ENCODE results near the gene MB21D2. TPM values are rescaled to one million over a fixed set of nuclear protein-coding genes. Genes with fewer than 3 reads are reported as not detected.

Gene MB21D2
- total RNA-seq, 1 experiment from 2014 or later, result 2.8 TPM

GRCh38 chr3:192863091-192863420 lies 54.6 kb downstream of the MB21D2 start:
- Histone ChIP-seq H3K9me2 (ENCODE audit: insufficient read depth) (no peaks in the 10 kb centered on the region), H3K4me3 (replicated peaks in 1 of 2; ENCODE audit: low read depth in 1 of 2, low read length in 2 of 2) (no peak overlapping the region), H3K4me2 (ENCODE audit: low read length) (no peak overlapping the region), H4K20me1 (ENCODE audit: insufficient read depth) (no peaks in the 10 kb centered on the region), H3K79me2 (ENCODE audit: insufficient read depth, low read length) (no peaks in the 10 kb centered on the region), H3K27me3 (ENCODE audit: insufficient read depth, low read length) (no peaks in the 10 kb centered on the region), H3K9me3 (ENCODE audit: control insufficient read depth in 1 of 2, insufficient read depth in 1 of 2, low read depth in 1 of 2, low read length in 2 of 2) (no peaks in the 10 kb centered on the region), H3K27ac (ENCODE audit: low read depth, low read length) (no peak overlapping the region), H3K4me1 (ENCODE audit: control insufficient read depth in 1 of 2, insufficient read depth in 2 of 2, low read length in 2 of 2) (no peaks in the 10 kb centered on the region), H3K9ac (ENCODE audit: low read length) (no peak overlapping the region), H2AFZ (ENCODE audit: low read depth, low read length, poor library complexity, severe bottlenecking) (no peak overlapping the region), H3K36me3 (ENCODE audit: control insufficient read depth in 1 of 2, insufficient read depth in 2 of 2, low read length in 2 of 2) (no peaks in the 10 kb centered on the region)
- ChIA-PET CTCF (no interaction called here), RAD21 (ENCODE audit: low non-redundant PET in 1 of 2, low total read pairs in 2 of 2, uncharacterized antibody in 2 of 2, unreplicated experiment in 2 of 2) (no interaction called here), POLR2A (no interaction called here)
- no peak for ATAC-seq
- TF ChIP-seq CTCF (IDR thresholded peaks at IDR 0.05 in 2 of 3, conservative IDR thresholded peaks at IDR 0.05 in 1 of 3; ENCODE audit: borderline replicate concordance in 1 of 3, insufficient read depth in 1 of 3, low read depth in 2 of 3, low read length in 2 of 3) (no peak), RAD21 (IDR thresholded peaks at IDR 0.05; ENCODE audit: low read depth) (0 out of 2 replicates have a peak, but pooled peaks have one; percentile 12)
- intact Hi-C loops (cut with micrococcal nuclease), result no loop called here
- DNase-seq (ENCODE audit: low read depth, low spot score), result no peak
- BruUV-seq (replicated peaks), result no TSS peak

- ChIA-PET CTCF (no interaction called here), RAD21 (ENCODE audit: low non-redundant PET in 1 of 2, low total read pairs in 2 of 2, uncharacterized antibody in 2 of 2, unreplicated experiment in 2 of 2) (no interaction called here), POLR2A (no interaction called here)
- H2AFZ ChIP-seq (ENCODE audit: low read depth, low read length, poor library complexity, severe bottlenecking), result no peak overlapping the region
- no TSS peak for BruUV-seq (replicated peaks)
- H3K4me3 ChIP-seq (replicated peaks in 1 of 2; ENCODE audit: low read depth in 1 of 2, low read length in 2 of 2), result no peak overlapping the region
- ATAC-seq (no peak), DNase-seq (ENCODE audit: low read depth, low spot score) (no peak)
- no peaks in the 10 kb centered on the region for H3K79me2 ChIP-seq (ENCODE audit: insufficient read depth, low read length)
- no peak overlapping the region for H3K27ac ChIP-seq (ENCODE audit: low read depth, low read length)
- H3K4me1 ChIP-seq (ENCODE audit: control insufficient read depth in 1 of 2, insufficient read depth in 2 of 2, low read length in 2 of 2), result no peaks in the 10 kb centered on the region
- H3K4me2 ChIP-seq (ENCODE audit: low read length), result no peak overlapping the region
- no peaks in the 10 kb centered on the region for H3K9me3 ChIP-seq (ENCODE audit: control insufficient read depth in 1 of 2, insufficient read depth in 1 of 2, low read depth in 1 of 2, low read length in 2 of 2)
- H3K27me3 ChIP-seq (ENCODE audit: insufficient read depth, low read length), result no peaks in the 10 kb centered on the region
- H3K36me3 ChIP-seq (ENCODE audit: control insufficient read depth in 1 of 2, insufficient read depth in 2 of 2, low read length in 2 of 2), result no peaks in the 10 kb centered on the region
- no peaks in the 10 kb centered on the region for H4K20me1 ChIP-seq (ENCODE audit: insufficient read depth)
- H3K9me2 ChIP-seq (ENCODE audit: insufficient read depth), result no peaks in the 10 kb centered on the region
- TF ChIP-seq YY1 (IDR thresholded peaks at IDR 0.05; ENCODE audit: extremely low read depth, insufficient replicate concordance, low read depth, low read length), result no peak
- no peak for TF ChIP-seq CEBPB (IDR thresholded peaks at IDR 0.05; ENCODE audit: low read depth)
- TF ChIP-seq TCF7L2 (IDR thresholded peaks at IDR 0.05; ENCODE audit: borderline replicate concordance, extremely low read depth, insufficient read depth, insufficient read length), result no peak
- TF ChIP-seq SRF (IDR thresholded peaks at IDR 0.05; ENCODE audit: low read depth), result no peak
- no peak for TF ChIP-seq EZH2 (IDR thresholded peaks at IDR 0.05)
- TF ChIP-seq MAX (IDR thresholded peaks at IDR 0.05), result no peak
- TF ChIP-seq EGR1 (IDR thresholded peaks at IDR 0.05; ENCODE audit: low read depth), result no peak
- TF ChIP-seq ELF1 (IDR thresholded peaks at IDR 0.05; ENCODE audit: borderline replicate concordance, low read depth), result no peak
- no peak for TF ChIP-seq SIN3A (IDR thresholded peaks at IDR 0.05; ENCODE audit: low read depth)
- no peak for TF ChIP-seq ATF3 (IDR thresholded peaks at IDR 0.05)
- intact Hi-C loops (cut with micrococcal nuclease), result no loop called here
- H3K9ac ChIP-seq (ENCODE audit: low read length), result no peak overlapping the region
Measured at GRCh38 chr3:192862408-192863090, 55.1 kb downstream of the MB21D2 start.

All from HCT116 (cell line).